Stimulated activated naive CD8-positive, alpha-beta T cell treated with anti-CD3 and anti-CD28 coated beads, Interleukin-15, Interleukin-2, amounts not matched to agents 100 U/mL and 50 U/mL, for 24 hours (primary cell): ENCODE measurements around the gene YES1.

ENCODE experiments used
- ATAC-seq: fragments of 150-1000 bp; cut with Tn5 transposase; one replicate; pipeline ENCODE4 v1.10.0; 2021
- DNase-seq: peaks from one replicate; pipeline ENCODE4 v3.0.0; 2021

Gene YES1

GRCh38 chr18:811892-812375 lies at the start of gene YES1:
Gene YES1, minus strand, starts transcription at chr18:812242. Its CDS starts 55,415 bp downstream, at chr18:756827.
- ATAC-seq = no peak
- DNase-seq = no peak

GRCh38 chr18:857986-858385 lies 45.9 kb upstream of the YES1 start:
- DNase-seq = no peak
- ATAC-seq = no peak

GRCh38 chr18:853471-853870 lies 41.4 kb upstream of the YES1 start:
- ATAC-seq = no peak
- no peak for DNase-seq

GRCh38 chr18:850960-851359 lies 38.9 kb upstream of the YES1 start:
- ATAC-seq = no peak

GRCh38 chr18:849021-849420 lies 37.0 kb upstream of the YES1 start:
- no peak for ATAC-seq
- DNase-seq = no peak

More at GRCh38 chr18:850960-851359, 38.9 kb upstream of the YES1 start:
- no peak for DNase-seq

- ATAC-seq (no peak), DNase-seq (no peak)
Observed at GRCh38 chr18:848062-848861, 36.2 kb upstream of the YES1 start.

- no peak for DNase-seq
Observed at GRCh38 chr18:845152-845819, 33.2 kb upstream of the YES1 start.

GRCh38 chr18:841647-842370 lies 29.8 kb upstream of the YES1 start:
- ATAC-seq = no peak
- no peak for DNase-seq

More at GRCh38 chr18:845152-845819, 33.2 kb upstream of the YES1 start:
- ATAC-seq = no peak

- ATAC-seq = no peak
- DNase-seq = no peak
Observed at GRCh38 chr18:840516-840915, 28.5 kb upstream of the YES1 start.

GRCh38 chr18:840023-840408 lies 28.0 kb upstream of the YES1 start:
- no peak for DNase-seq
- no peak for ATAC-seq

GRCh38 chr18:839224-840022 lies 27.4 kb upstream of the YES1 start:
- DNase-seq = peak; percentile 96
- ATAC-seq = peak; percentile 97

- ATAC-seq (no peak), DNase-seq (no peak)
Observed at GRCh38 chr18:837922-838321, 25.9 kb upstream of the YES1 start.

- no peak for ATAC-seq
- no peak for DNase-seq
Observed at GRCh38 chr18:834082-834720, 22.2 kb upstream of the YES1 start.

- DNase-seq (no peak), ATAC-seq (no peak)
Observed at GRCh38 chr18:833197-833596, 21.2 kb upstream of the YES1 start.

GRCh38 chr18:832085-832681 lies 20.1 kb upstream of the YES1 start:
- no peak for ATAC-seq
- no peak for DNase-seq

GRCh38 chr18:830315-830901 lies 18.4 kb upstream of the YES1 start:
- ATAC-seq (peak; percentile 71), DNase-seq (peak; percentile 27)

GRCh38 chr18:829432-829831 lies 17.4 kb upstream of the YES1 start:
- ATAC-seq (no peak), DNase-seq (no peak)

- ATAC-seq = no peak
Observed at GRCh38 chr18:827093-827677, 15.1 kb upstream of the YES1 start.

GRCh38 chr18:825891-826585 lies 14.0 kb upstream of the YES1 start:
- ATAC-seq = no peak
- no peak for DNase-seq

More at GRCh38 chr18:827093-827677, 15.1 kb upstream of the YES1 start:
- DNase-seq = no peak

GRCh38 chr18:824179-824578 lies 12.1 kb upstream of the YES1 start:
- DNase-seq = no peak

More at GRCh38 chr18:824179-824578, 12.1 kb upstream of the YES1 start:
- ATAC-seq = no peak
